ENCODE measurements around the gene HELZ.
"Not testable (repeated sequence)": the region's sequence is repeated elsewhere in the genome, so short reads cannot be mapped to it uniquely, and the experiment has no call there.

HELZ gene

GRCh38 chr17:67180275-67180674, 64.7 kb downstream of the HELZ start:
- no peak for DNase-seq

- DNase-seq: no peak
Measured at GRCh38 chr17:67178555-67178954, 66.4 kb downstream of the HELZ start.

- DNase-seq: no peak
Measured at GRCh38 chr17:67177732-67178131, 67.3 kb downstream of the HELZ start.

GRCh38 chr17:67174190-67174589, 70.8 kb downstream of the HELZ start:
- no peak for DNase-seq

GRCh38 chr17:67171560-67171959, 73.4 kb downstream of the HELZ start:
- DNase-seq: no peak

- no peak for DNase-seq
Measured at GRCh38 chr17:67168496-67168895, 76.5 kb downstream of the HELZ start.

GRCh38 chr17:67165201-67165600, 79.8 kb downstream of the HELZ start:
- no peak for DNase-seq

- DNase-seq: no peak
Measured at GRCh38 chr17:67164302-67164701, 80.7 kb downstream of the HELZ start.

GRCh38 chr17:67162771-67163170, 82.2 kb downstream of the HELZ start:
- no peak for DNase-seq

- DNase-seq: no peak
Measured at GRCh38 chr17:67161573-67161972, 83.4 kb downstream of the HELZ start.

- DNase-seq: no peak
Measured at GRCh38 chr17:67160791-67161190, 84.2 kb downstream of the HELZ start.

- DNase-seq: peak; percentile 70
Measured at GRCh38 chr17:67157732-67158639, 87.0 kb downstream of the HELZ start.

- no peak for DNase-seq
Measured at GRCh38 chr17:67156269-67157199, 88.5 kb downstream of the HELZ start.

- DNase-seq: no peak
Measured at GRCh38 chr17:67152824-67153223, 92.2 kb downstream of the HELZ start.

GRCh38 chr17:67151717-67152116, 93.3 kb downstream of the HELZ start:
- no peak for DNase-seq

GRCh38 chr17:67150826-67151225, 94.2 kb downstream of the HELZ start:
- no peak for DNase-seq

- DNase-seq: no peak
Measured at GRCh38 chr17:67148352-67148751, 96.6 kb downstream of the HELZ start.

GRCh38 chr17:67145183-67145805, 99.7 kb downstream of the HELZ start:
- no peak for DNase-seq

- no peak for DNase-seq
Measured at GRCh38 chr17:67143318-67143717, 101.7 kb downstream of the HELZ start.

GRCh38 chr17:67142030-67142429, 103.0 kb downstream of the HELZ start:
- not testable (repeated sequence) for DNase-seq

- DNase-seq: no peak
Measured at GRCh38 chr17:67139784-67140665, 105.0 kb downstream of the HELZ start.

GRCh38 chr17:67139289-67139688, 105.7 kb downstream of the HELZ start:
- no peak for DNase-seq
